GM21515 (cell line): ENCODE data around the gene GPRC5D.

ENCODE experiments used
- ATAC-seq: cut with Tn5 transposase; IDR thresholded peaks from one replicate; pipeline ENCODE4 v1.9.1; 2021; ENCODE audit not compliant: unreplicated experiment

The GPRC5D gene

GRCh38 chr12:12952036-12952435 is at the start of gene GPRC5D:
GPRC5D (minus strand) TSS chr12:12952170; CDS start chr12:12950384, 1,786 bp downstream.
- ATAC-seq, result no peak

- no peak for ATAC-seq
These were observed 49.7 kb upstream of the GPRC5D start for GRCh38 chr12:13001775-13002040.

- no peak for ATAC-seq
These were observed 49.2 kb upstream of the GPRC5D start for GRCh38 chr12:13000925-13001774.

GRCh38 chr12:13000616-13000924 is 48.6 kb upstream of the GPRC5D start:
- ATAC-seq, result peak; percentile 24

GRCh38 chr12:12999959-13000615 is 48.1 kb upstream of the GPRC5D start, which contains the start of gene HEBP1:
HEBP1 (minus strand) TSS chr12:13000265; CDS start chr12:13000114, 151 bp downstream.
- peak; percentile 92 for ATAC-seq

- no peak for ATAC-seq
These were observed 47.4 kb upstream of the GPRC5D start for GRCh38 chr12:12999271-12999958.

GRCh38 chr12:12998248-12998647 is 46.3 kb upstream of the GPRC5D start:
- ATAC-seq, result no peak

- no peak for ATAC-seq
These were observed 45.8 kb upstream of the GPRC5D start for GRCh38 chr12:12997734-12998133.

- no peak for ATAC-seq
These were observed 45.2 kb upstream of the GPRC5D start for GRCh38 chr12:12997156-12997555.

GRCh38 chr12:12996209-12996608 is 44.2 kb upstream of the GPRC5D start:
- no peak for ATAC-seq

- no peak for ATAC-seq
These were observed 43.1 kb upstream of the GPRC5D start for GRCh38 chr12:12995088-12995487.

- no peak for ATAC-seq
These were observed 41.4 kb upstream of the GPRC5D start for GRCh38 chr12:12993367-12993766.

- no peak for ATAC-seq
These were observed 40.6 kb upstream of the GPRC5D start for GRCh38 chr12:12992418-12993130.

- ATAC-seq, result no peak
These were observed 38.9 kb upstream of the GPRC5D start for GRCh38 chr12:12990700-12991468.

- no peak for ATAC-seq
These were observed 35.5 kb upstream of the GPRC5D start for GRCh38 chr12:12987421-12987820.

- ATAC-seq, result no peak
These were observed 34.9 kb upstream of the GPRC5D start for GRCh38 chr12:12986775-12987331.

GRCh38 chr12:12985817-12986408 is 33.9 kb upstream of the GPRC5D start:
- no peak for ATAC-seq

GRCh38 chr12:12984149-12984548 is 32.2 kb upstream of the GPRC5D start:
- no peak for ATAC-seq

GRCh38 chr12:12983420-12984035 is 31.6 kb upstream of the GPRC5D start:
- ATAC-seq, result no peak

- no peak for ATAC-seq
These were observed 30.4 kb upstream of the GPRC5D start for GRCh38 chr12:12982331-12982730.
